Vagina (tissue), 2 donors: ENCODE data around the gene PGBD5.

Experiments
- CTCF ChIP-seq, 3 experiments: fragments of 450-650 bp in 2 of 3; fragments of 200-600 bp in 1 of 3; sonication (generic) in 1 of 3; IDR thresholded peaks; one replicate each; pipeline ENCODE4 v1.5.1; 2017 to 2019; ENCODE audit warnings: antibody characterized with exemption in 3 of 3, mild to moderate bottlenecking in 2 of 3, moderate library complexity in 2 of 3
- POLR2A ChIP-seq, 2 donors: fragments of 450-650 bp; IDR thresholded peaks; one replicate each; pipeline ENCODE4 v1.6.1; 2017; ENCODE audit warnings: antibody characterized with exemption in 2 of 2, mild to moderate bottlenecking in 2 of 2, moderate library complexity in 2 of 2
- POLR2AphosphoS5 ChIP-seq, 2 donors: sonication (generic); formaldehyde crosslinking; IDR thresholded peaks; one replicate each; pipeline ENCODE4 v1.9.0; 2017; ENCODE audit warnings: antibody characterized with exemption in 2 of 2, mild to moderate bottlenecking in 2 of 2, low read depth in 1 of 2; ENCODE audit not compliant: insufficient read depth in 1 of 2

- TF ChIP-seq POLR2AphosphoS5 (IDR thresholded peaks at IDR 0.05; ENCODE audit: insufficient read depth in 1 of 2, low read depth in 1 of 2) (no peak), CTCF (IDR thresholded peaks at IDR 0.05) (no peak), POLR2A (IDR thresholded peaks at IDR 0.05) (no peak)
Measured at GRCh38 chr1:230308821-230309220, 117.3 kb downstream of the PGBD5 start.
